HepG2 (cell line): ENCODE results near the gene TNFAIP8L1. TPM values are rescaled to one million over a fixed set of nuclear protein-coding genes. Genes with fewer than 3 reads are reported as not detected.

ENCODE experiments used
- ATAC-seq: fragments of 200-7000 bp; cut with Tn5 transposase; 3 replicates; pipeline ENCODE4 v1.9.1; 2020; ENCODE audit warnings: mild to moderate bottlenecking, moderate library complexity
- BruUV-seq: library from RNA; stranded (reverse); fragments of 400-500 nt; replicated peaks from 2 replicates; lab custom pipeline; 2021; lab: Mats Ljungman, UMichigan
- CTCF ChIA-PET: fragments of 300-600 bp; formaldehyde crosslinking; extraction: SDS; loops from one replicate; lab custom pipeline; 2021; ENCODE audit warnings: low total read pairs, inconsistent platforms, low intra/inter-chr PET ratio; lab: Yijun Ruan, JAX
- POLR2A ChIA-PET: fragments of 350-600 bp; sonication (Branson Sonifier 250); formaldehyde crosslinking; loops from one replicate; lab custom pipeline; 2020; ENCODE audit warnings: antibody characterized with exemption, inconsistent platforms; lab: Yijun Ruan, JAX
- DNase-seq: peaks from one replicate; pipeline ENCODE4 v3.0.0-alpha.2; 2015; ENCODE audit warnings: low spot score
- FAIRE-seq: peaks from 3 replicates; lab custom pipeline; 2011; peaks lifted over from hg19 to GRCh38; lab: Jason Lieb, UNC
- H2AFZ ChIP-seq: one replicate; pipeline ENCODE4 v1.6.1; 2011; ENCODE audit warnings: low read length, inconsistent platforms
- H3K27ac ChIP-seq: fragments of 300-600 bp; 3 replicates; pipeline ENCODE4 v1.8.0; 2011; ENCODE audit warnings: mixed run types, mild to moderate bottlenecking, mixed read lengths, low read length, inconsistent platforms; ENCODE audit not compliant: insufficient read depth; ENCODE audit errors: extremely low read length
- H3K27me3 ChIP-seq, 2 experiments: fragments of 200-600 bp in 1 of 2; 2 replicates in 1 of 2; 3 replicates in 1 of 2; pipeline versions ENCODE4 v1.6.0 to v1.8.0; 2011; ENCODE audit warnings: low read length in 2 of 2, mild to moderate bottlenecking in 2 of 2, moderate library complexity in 2 of 2, inconsistent platforms in 1 of 2; ENCODE audit not compliant: insufficient read depth in 2 of 2, control insufficient read depth in 1 of 2
- H3K36me3 ChIP-seq, 2 experiments: fragments of 200-600 bp in 1 of 2; replicated peaks in 1 of 2; 2 replicates in 1 of 2; 3 replicates in 1 of 2; pipeline versions ENCODE4 v1.5.1 to v1.8.0; 2011; ENCODE audit warnings: low read length in 2 of 2, inconsistent platforms in 1 of 2; ENCODE audit not compliant: insufficient read depth in 2 of 2, control insufficient read depth in 1 of 2
- H3K4me1 ChIP-seq: 2 replicates; pipeline ENCODE4 v1.5.1; 2012; ENCODE audit warnings: low read length, inconsistent platforms; ENCODE audit not compliant: insufficient read depth
- H3K4me2 ChIP-seq: 2 replicates; pipeline ENCODE4 v1.6.0; 2011; ENCODE audit warnings: low read depth, low read length, inconsistent platforms
- H3K4me3 ChIP-seq, 3 experiments: fragments of 200-600 bp in 1 of 3; sonication (generic), shearing (Covaris generic) in 1 of 3; replicated peaks in 1 of 3; 2 replicates each; pipeline ENCODE4 v1.5.1; 2011 to 2016; ENCODE audit warnings: low read length in 3 of 3, inconsistent platforms in 2 of 3, low read depth in 2 of 3, mild to moderate bottlenecking in 2 of 3, control low read depth in 1 of 3, mixed read lengths in 1 of 3; ENCODE audit not compliant: insufficient read depth in 1 of 3
- H3K79me2 ChIP-seq: one replicate; pipeline ENCODE4 v1.6.1; 2011; ENCODE audit warnings: low read length, inconsistent platforms; ENCODE audit not compliant: insufficient read depth
- H3K9ac ChIP-seq: 2 replicates; pipeline ENCODE4 v1.6.0; 2011; ENCODE audit warnings: mild to moderate bottlenecking, low read depth, low read length, inconsistent platforms; ENCODE audit not compliant: insufficient read depth
- H3K9me3 ChIP-seq: 2 replicates; pipeline ENCODE4 v1.5.1; 2012; ENCODE audit warnings: mild to moderate bottlenecking, low read length
- H4K20me1 ChIP-seq: 2 replicates; pipeline ENCODE4 v1.6.0; 2011; ENCODE audit warnings: inconsistent platforms, mild to moderate bottlenecking, low read length, moderate library complexity; ENCODE audit not compliant: insufficient read depth
- AGO2 ChIP-seq: fragments of 200-400 bp; formaldehyde crosslinking; optimal IDR thresholded peaks from 2 replicates; pipeline ENCODE3; 2017; ENCODE audit warnings: mild to moderate bottlenecking, low read depth, low read length, moderate library complexity
- CREB1 ChIP-seq, 2 experiments: fragments of 450-650 bp in 1 of 2; IDR thresholded peaks; 2 replicates each; pipeline ENCODE4 v1.6.1; 2016 to 2017; ENCODE audit warnings: control low read depth in 1 of 2, mild to moderate bottlenecking in 1 of 2, missing compliant biosample characterization in 1 of 2, missing genetic modification characterization in 1 of 2
- ZKSCAN5 ChIP-seq: sonication (generic); formaldehyde crosslinking; IDR thresholded peaks from 2 replicates; pipeline ENCODE4 v1.5.1; 2020; ENCODE audit warnings: mild to moderate bottlenecking, missing genetic modification reagents
- WGBS: methylation state at CpG from one replicate; pipeline ENCODE4 v1.1.6; 2017; ENCODE audit warnings: low lambda C conversion rate; 5-methylcytosine and 5-hydroxymethylcytosine counted together
- in situ Hi-C: cut with HindIII; loops from 2 replicates; pipeline ENCODE4 v1.10.0; 2017; ENCODE audit warnings: low pct_unique_long_range_greater_than_20kb; ENCODE audit not compliant: extremely low pct_ligation_motif_present
- intact Hi-C: fragments of 100-400 bp; cut with micrococcal nuclease; formaldehyde crosslinking; loops from one replicate; pipeline ENCODE4 v1.10.0; 2022; ENCODE audit not compliant: unreplicated experiment
- polyA plus RNA-seq, 8 experiments: library from polyadenylated mRNA; depleted of rRNA in 3 of 8; stranded (reverse) in 7 of 8; unstranded in 1 of 8; fragments of >200 nt; fragmentation: Illumina TruSeq in 4 of 8; extraction: Trizol in 4 of 8; gene quantifications; 2 replicates each; pipeline versions ENCODE4 v1.2.1 to v1.2.3, GENCODE V29; 2011 to 2016; ENCODE audit warnings: low read depth in 4 of 8, missing spikeins in 1 of 8, mixed read lengths in 1 of 8; ENCODE audit not compliant: insufficient read depth in 1 of 8
- total RNA-seq, 5 experiments: library from RNA; depleted of rRNA; stranded (reverse); fragments of >200 nt; fragmentation: Illumina TruSeq; extraction: Trizol; gene quantifications; 2 replicates each; pipeline ENCODE4 v1.2.3, GENCODE V29; 2016; ENCODE audit warnings: low read depth in 1 of 5
- TF ChIP-seq, protein P1 (sequence below): sonication (generic); formaldehyde crosslinking; IDR thresholded peaks from 2 replicates; pipeline ENCODE4 v1.4.0; 2020; ENCODE audit warnings: missing genetic modification reagents, mild to moderate bottlenecking, borderline replicate concordance
- TF ChIP-seq, protein P2 (sequence below): sonication (generic); formaldehyde crosslinking; IDR thresholded peaks from 2 replicates; pipeline ENCODE4 v1.5.0; 2020; ENCODE audit warnings: mild to moderate bottlenecking, low read depth, missing genetic modification reagents, borderline replicate concordance

Gene TNFAIP8L1
- total and polyA plus RNA-seq, 2 of the 13 experiments (the other 11 are each of a cell fraction or from before 2014, with no cell fraction given) = 13.4 to 21.4 TPM

DNA sequence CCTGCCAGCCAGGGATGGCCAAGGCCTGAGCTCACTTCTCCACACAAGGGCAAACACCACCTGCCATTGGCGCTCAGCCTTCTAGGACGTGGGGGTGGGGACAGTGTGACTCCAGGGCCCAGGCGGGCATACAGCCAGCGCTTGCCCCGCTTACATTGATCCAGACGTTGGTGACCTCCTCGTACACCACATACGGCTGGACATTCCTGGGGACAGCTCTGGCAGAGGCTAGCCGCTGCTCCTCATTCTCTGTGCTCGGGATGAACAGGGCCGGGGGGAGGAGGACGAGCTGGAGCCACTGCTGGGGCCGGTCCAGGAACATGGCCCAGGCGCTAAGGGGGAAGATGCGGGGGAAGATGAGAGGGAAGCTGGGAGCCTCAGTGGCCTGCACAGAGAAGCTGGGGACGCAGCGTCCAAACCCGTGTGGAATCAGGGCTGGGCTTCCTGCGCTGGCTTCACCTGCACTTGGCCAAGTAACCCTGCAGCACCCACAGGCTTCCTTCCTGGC, 56.0 kb downstream of the TNFAIP8L1 start (continued):
- TF ChIP-seq, protein P1, sequence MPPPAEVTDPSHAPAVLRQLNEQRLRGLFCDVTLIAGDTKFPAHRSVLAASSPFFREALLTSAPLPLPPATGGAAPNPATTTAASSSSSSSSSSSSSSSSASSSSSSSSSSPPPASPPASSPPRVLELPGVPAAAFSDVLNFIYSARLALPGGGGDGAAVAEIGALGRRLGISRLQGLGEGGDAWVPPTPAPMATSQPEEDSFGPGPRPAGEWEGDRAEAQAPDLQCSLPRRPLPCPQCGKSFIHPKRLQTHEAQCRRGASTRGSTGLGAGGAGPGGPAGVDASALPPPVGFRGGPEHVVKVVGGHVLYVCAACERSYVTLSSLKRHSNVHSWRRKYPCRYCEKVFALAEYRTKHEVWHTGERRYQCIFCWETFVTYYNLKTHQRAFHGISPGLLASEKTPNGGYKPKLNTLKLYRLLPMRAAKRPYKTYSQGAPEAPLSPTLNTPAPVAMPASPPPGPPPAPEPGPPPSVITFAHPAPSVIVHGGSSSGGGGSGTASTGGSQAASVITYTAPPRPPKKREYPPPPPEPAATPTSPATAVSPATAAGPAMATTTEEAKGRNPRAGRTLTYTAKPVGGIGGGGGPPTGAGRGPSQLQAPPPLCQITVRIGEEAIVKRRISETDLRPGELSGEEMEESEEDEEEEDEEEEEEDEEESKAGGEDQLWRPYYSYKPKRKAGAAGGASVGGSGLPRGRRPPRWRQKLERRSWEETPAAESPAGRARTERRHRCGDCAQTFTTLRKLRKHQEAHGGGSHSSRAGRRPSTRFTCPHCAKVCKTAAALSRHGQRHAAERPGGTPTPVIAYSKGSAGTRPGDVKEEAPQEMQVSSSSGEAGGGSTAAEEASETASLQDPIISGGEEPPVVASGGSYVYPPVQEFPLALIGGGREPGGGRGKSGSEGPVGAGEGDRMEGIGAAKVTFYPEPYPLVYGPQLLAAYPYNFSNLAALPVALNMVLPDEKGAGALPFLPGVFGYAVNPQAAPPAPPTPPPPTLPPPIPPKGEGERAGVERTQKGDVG (CRISPR knock-in tag) = no peak

DNA sequence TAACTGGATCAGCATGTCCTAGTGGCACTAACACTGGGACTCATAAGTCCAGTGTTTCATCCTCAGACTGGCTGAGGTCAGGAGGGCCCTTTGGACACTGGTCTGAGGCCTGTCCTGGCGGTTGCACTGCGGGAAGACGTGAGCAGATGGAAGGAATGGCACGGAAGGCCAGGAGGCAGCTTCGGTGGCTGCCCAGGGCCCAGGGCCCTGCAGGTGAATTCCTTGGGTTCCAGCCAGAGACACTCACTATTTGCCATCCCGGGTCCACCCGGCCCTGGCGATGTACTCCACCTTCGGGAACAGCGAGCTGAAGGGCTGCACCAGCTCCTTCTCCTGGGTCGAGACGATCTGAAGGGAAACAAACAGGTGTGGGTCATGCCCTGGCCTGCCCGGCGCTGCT, 58.0 kb downstream of the TNFAIP8L1 start:
- Histone ChIP-seq H3K4me3 (no peak overlapping the region), H3K4me2 (no peak overlapping the region), H3K79me2 (no peaks in the 10 kb centered on the region), H2AFZ (no peak overlapping the region), H4K20me1 (no peaks in the 10 kb centered on the region), H3K4me1 (no peaks in the 10 kb centered on the region), H3K27me3 (no peaks in the 10 kb centered on the region), H3K9ac (no peak overlapping the region), H3K9me3 (no peaks in the 10 kb centered on the region), H3K27ac (no peak overlapping the region), H3K36me3 (peaks cover 43 to 77% of the 10 kb centered on the region in 2 experiments)
- DNase-seq = no peak
- ChIA-PET CTCF (no interaction called here), POLR2A (no interaction called here)
- no peak for FAIRE-seq
- intact Hi-C loops = no loop called here
- WGBS = 97% methylated on average over 11 of the region's 14 CpGs
- BruUV-seq = no TSS peak
- in situ Hi-C loops = no loop called here
- TF ChIP-seq, protein P2, sequence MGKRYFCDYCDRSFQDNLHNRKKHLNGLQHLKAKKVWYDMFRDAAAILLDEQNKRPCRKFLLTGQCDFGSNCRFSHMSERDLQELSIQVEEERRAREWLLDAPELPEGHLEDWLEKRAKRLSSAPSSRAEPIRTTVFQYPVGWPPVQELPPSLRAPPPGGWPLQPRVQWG = no peak
- TF ChIP-seq CREB1 (IDR thresholded peaks at IDR 0.05) (no peak), CREB1 (CRISPR knock-in tag; IDR thresholded peaks at IDR 0.05) (no peak), ZKSCAN5 (no peak), AGO2 (peak; percentile 44)
- ATAC-seq = no peak
